Measurements from ENCODE around the gene SLC48A1.
A peak's percentile ranks its signal among the peaks of the same experiment; 100 is the strongest.

The SLC48A1 gene

DNA sequence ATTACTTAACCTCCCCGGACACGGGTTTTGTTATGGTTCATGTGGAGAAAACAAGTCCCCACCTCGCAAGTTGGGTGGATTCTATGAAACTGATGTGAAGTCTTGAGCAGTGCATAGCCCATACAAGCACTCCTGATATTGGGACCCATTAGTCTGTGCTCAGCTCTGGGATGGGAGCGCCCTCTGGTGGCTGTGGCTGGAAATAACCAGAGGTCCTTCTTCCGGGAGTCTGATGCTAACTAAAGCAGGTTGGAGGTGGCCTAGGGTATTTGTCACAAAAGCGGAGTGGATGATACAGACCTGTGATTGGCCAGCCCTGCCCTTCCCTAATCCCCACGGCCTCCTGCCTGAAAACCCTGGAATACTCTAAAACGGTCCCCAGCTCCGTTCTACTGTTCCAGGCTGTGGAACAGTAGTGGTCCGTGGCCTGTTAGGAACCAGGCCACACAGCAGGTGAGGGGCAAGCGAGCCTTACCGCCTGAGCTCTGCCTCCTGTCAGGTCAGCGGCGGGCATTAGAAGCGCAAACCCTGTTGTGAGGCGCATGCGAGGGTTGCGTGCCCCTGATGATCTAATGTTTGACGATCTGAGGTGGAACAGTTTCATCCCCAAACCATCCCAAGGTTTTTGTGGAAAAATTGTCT is 6.4 kb downstream of the SLC48A1 start:
- H3K4me3 ChIP-seq (ENCODE audit: low read depth, low read length): no peak overlapping the region
- in situ Hi-C loops (cut with HindIII; ENCODE audit: low sequenced_read_pairs): loop anchor here (10.0 kb wide), 1 partner anchor 65 kb away; no protein-coding TSS in a partner anchor
- DNase-seq (ENCODE audit: low read depth): peak; percentile 73
- TF ChIP-seq, protein P1, sequence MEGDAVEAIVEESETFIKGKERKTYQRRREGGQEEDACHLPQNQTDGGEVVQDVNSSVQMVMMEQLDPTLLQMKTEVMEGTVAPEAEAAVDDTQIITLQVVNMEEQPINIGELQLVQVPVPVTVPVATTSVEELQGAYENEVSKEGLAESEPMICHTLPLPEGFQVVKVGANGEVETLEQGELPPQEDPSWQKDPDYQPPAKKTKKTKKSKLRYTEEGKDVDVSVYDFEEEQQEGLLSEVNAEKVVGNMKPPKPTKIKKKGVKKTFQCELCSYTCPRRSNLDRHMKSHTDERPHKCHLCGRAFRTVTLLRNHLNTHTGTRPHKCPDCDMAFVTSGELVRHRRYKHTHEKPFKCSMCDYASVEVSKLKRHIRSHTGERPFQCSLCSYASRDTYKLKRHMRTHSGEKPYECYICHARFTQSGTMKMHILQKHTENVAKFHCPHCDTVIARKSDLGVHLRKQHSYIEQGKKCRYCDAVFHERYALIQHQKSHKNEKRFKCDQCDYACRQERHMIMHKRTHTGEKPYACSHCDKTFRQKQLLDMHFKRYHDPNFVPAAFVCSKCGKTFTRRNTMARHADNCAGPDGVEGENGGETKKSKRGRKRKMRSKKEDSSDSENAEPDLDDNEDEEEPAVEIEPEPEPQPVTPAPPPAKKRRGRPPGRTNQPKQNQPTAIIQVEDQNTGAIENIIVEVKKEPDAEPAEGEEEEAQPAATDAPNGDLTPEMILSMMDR (IDR thresholded peaks at IDR 0.05; ENCODE audit: low read depth, low read length, missing control alignments): peak; percentile 95

DNA sequence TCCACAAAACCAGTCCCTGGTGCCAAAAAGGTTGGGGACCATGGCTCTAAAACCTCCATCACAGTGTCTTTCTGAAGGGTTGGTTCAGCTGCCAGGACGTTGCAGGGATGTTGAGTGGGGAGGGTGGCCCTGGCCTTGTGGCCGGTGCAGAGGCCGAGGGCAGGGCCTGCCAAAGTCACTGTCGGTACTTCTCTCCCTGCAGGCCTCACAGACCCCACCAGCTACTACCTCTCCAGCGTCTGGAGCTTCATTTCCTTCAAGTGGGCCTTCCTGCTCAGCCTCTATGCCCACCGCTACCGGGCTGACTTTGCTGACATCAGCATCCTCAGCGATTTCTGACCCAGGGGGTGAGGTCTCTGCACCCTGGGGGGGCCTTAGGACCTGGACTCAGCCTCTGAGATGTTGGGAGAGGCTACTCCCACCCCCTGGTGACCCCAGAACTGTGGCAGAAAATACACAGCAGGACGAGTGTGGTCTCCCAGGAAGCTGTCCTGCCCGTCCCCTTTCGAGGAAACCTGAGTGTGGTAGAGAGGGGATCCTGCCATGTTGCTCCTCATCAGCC is 7.0 kb downstream of the SLC48A1 start:
- DNase-seq (ENCODE audit: low read depth): no peak
- in situ Hi-C loops (cut with HindIII; ENCODE audit: low sequenced_read_pairs): loop anchor here (10.0 kb wide), 1 partner anchor 65 kb away; no protein-coding TSS in a partner anchor
- H3K4me3 ChIP-seq (ENCODE audit: low read depth, low read length): no peak overlapping the region
- TF ChIP-seq, protein P1 (IDR thresholded peaks at IDR 0.05; ENCODE audit: low read depth, low read length, missing control alignments): no peak

DNA sequence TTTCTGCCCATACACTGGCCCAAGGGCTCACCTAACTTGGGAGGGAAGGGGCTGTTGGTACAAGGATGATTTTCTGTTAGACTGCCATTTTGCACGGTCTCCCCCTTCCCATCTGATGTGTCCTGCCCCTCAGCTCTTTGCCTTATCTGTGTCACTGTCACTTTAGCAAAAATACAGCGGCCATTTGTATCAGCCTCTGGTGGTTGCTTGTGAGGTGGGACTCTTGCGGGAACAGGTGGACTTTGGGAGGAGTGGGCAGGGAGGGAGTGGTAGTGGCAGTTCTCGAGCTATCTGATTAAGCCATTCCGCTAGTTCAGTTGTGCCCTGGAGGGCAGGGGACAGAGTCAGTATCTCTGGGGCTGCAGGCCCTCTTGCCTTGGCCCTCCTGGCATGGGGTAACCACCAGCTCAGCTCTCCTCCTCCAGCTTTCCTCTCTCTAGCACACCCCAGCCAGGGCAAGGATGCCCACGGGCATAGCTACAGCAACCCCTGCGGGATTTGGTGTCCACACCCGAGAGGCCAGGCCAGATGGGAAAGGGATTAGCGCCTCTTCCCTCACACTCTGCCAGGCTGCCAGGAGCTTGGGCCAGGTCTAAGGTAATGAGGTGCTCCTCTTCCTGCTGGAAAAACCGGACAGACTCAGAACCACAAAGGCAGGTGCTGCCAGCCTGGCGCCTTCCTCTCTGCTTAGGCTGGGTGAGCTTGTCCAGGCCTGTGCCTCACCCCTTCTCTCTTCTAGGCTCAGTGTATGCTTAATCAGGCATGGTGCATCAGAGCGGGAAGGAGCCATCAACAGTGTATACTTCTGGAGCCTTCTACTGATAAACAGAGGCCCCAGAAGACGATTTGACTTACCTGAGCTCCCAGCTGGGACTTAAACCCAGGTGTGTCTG is 8.7 kb downstream of the SLC48A1 start:
- TF ChIP-seq, protein P1 (IDR thresholded peaks at IDR 0.05; ENCODE audit: low read depth, low read length, missing control alignments): no peak
- in situ Hi-C loops (cut with HindIII; ENCODE audit: low sequenced_read_pairs): no loop called here
- DNase-seq (ENCODE audit: low read depth): no peak
- no peak overlapping the region for H3K4me3 ChIP-seq (ENCODE audit: low read depth, low read length)

DNA sequence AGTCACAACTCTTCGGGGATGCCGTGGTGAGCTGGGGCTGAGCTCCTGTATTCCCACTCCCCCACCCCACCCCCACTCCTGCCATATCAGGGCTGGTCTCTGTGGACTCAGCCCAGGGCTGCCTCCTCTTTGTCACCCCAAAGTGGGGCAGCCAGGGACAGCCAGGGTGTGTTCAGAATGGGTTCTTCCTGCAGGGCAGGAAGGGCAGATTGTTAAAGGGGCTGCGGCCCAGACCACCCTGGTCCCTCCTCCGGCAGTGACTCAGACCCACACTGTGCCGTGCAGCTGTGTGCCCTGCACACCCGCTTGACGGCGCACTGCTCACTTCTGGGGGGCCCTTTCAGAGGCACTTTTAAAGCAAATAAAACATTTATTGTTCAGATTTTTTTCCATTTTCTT is 9.3 kb downstream of the SLC48A1 start:
- in situ Hi-C loops (cut with HindIII; ENCODE audit: low sequenced_read_pairs): no loop called here
- TF ChIP-seq, protein P1 (IDR thresholded peaks at IDR 0.05; ENCODE audit: low read depth, low read length, missing control alignments): no peak
- H3K4me3 ChIP-seq (ENCODE audit: low read depth, low read length): no peak overlapping the region
- DNase-seq (ENCODE audit: low read depth): no peak

DNA sequence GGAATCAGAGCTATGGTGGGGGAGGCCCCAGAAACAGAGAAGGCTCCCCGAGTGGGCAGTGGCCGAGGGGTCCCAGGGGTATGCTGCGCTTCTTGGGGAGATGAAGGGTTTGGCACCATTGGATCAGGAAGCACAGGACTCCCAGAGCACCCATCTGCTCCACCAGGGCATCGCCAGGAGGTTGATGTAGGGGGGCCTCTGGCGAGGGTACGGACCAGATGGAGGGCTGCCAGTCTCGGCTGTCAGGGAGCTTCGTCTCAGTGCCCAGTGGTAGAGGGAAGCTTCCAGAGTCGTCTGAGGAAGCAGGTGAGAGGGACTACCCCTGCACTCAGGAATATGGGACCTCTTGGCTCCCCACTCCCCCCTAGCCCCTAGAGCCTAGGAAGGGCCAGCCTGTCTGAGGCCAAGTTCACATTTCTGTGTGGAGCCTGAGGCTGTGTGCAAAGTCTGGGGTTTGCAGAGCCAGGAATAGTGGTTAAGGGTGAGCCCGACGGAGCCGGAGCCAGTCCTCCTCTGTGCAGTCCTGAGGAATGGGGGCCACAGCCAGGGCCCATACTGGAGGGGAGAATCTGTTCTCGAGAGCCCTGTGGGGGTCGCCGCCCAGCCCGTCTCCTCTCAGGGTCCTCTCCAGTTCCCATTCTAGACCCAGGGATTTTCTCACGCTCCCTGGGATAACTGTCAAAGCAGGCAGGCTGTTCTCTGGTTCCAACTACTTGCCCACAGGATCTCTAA is 10.2 kb downstream of the SLC48A1 start:
- no peak for DNase-seq (ENCODE audit: low read depth)
- in situ Hi-C loops (cut with HindIII; ENCODE audit: low sequenced_read_pairs): no loop called here
- TF ChIP-seq, protein P1 (IDR thresholded peaks at IDR 0.05; ENCODE audit: low read depth, low read length, missing control alignments): no peak
- no peak overlapping the region for H3K4me3 ChIP-seq (ENCODE audit: low read depth, low read length)
